Heart right ventricle (tissue), 16 donors: ENCODE measurements around the gene OR56A4. TPM values are rescaled to one million over a fixed set of nuclear protein-coding genes. Genes with fewer than 3 reads are reported as not detected.

ENCODE experiments used
- ATAC-seq, 8 donors: fragments of 200-7000 bp; cut with Tn5 transposase; one replicate each; pipeline ENCODE4 v1.9.1; 2020; ENCODE audit warnings: mild to moderate bottlenecking in 8 of 8, moderate library complexity in 8 of 8, moderate number of reproducible peaks in 1 of 8
- DNase-seq, 2 donors: peaks; one replicate each; pipeline ENCODE4 v3.0.0-alpha.2; 2020
- H3K27ac ChIP-seq, 10 donors: fragments of 200-600 bp; sonication (generic) in 2 of 10; one replicate each; pipeline versions ENCODE4 v1.5.0 to v1.8.0; 2020 to 2022; ENCODE audit warnings: mild to moderate bottlenecking in 3 of 10
- H3K27me3 ChIP-seq, 7 donors: fragments of 200-600 bp; one replicate each; pipeline ENCODE4 v1.8.0; 2021 to 2022; ENCODE audit warnings: mild to moderate bottlenecking in 2 of 7
- H3K36me3 ChIP-seq, 9 donors: fragments of 200-600 bp; sonication (generic) in 1 of 9; one replicate each; pipeline versions ENCODE4 v1.5.0 to v1.8.0; 2020 to 2022; ENCODE audit warnings: mild to moderate bottlenecking in 2 of 9
- H3K4me1 ChIP-seq, 9 donors: fragments of 200-600 bp; sonication (generic) in 1 of 9; one replicate each; pipeline versions ENCODE4 v1.5.0 to v1.8.0; 2020 to 2022; ENCODE audit warnings: mild to moderate bottlenecking in 4 of 9
- H3K4me3 ChIP-seq, 10 donors: fragments of 200-600 bp; sonication (generic) in 2 of 10; one replicate each; pipeline versions ENCODE4 v1.5.0 to v1.8.0; 2020 to 2022; ENCODE audit warnings: mild to moderate bottlenecking in 7 of 10, moderate library complexity in 2 of 10
- H3K9me3 ChIP-seq, 11 donors: fragments of 200-600 bp in 10 of 11; sonication (generic) in 2 of 11; one replicate each; pipeline versions ENCODE4 v1.5.0 to v1.8.0; 2013 to 2022; ENCODE audit warnings: mild to moderate bottlenecking in 2 of 11, control low read depth in 1 of 11, moderate library complexity in 1 of 11
- CTCF ChIP-seq, 9 donors: fragments of 200-600 bp; sonication (generic) in 2 of 9; IDR thresholded peaks; one replicate each; pipeline versions ENCODE4 v1.5.0 to v1.8.0; 2021 to 2022; ENCODE audit warnings: antibody characterized with exemption in 9 of 9, mild to moderate bottlenecking in 5 of 9, moderate library complexity in 1 of 9
- WGBS, 2 donors: extraction: QIAGEN DNeasy Blood & Tissue Kit; methylation state at CpG; one replicate each; pipeline ENCODE4 v1.1.7; 2013; ENCODE audit warnings: inconsistent platforms in 1 of 2; 5-methylcytosine and 5-hydroxymethylcytosine counted together
- intact Hi-C, 10 donors: fragments of 100-400 bp; cut with DNase I; formaldehyde crosslinking; loops; one replicate each; pipeline versions ENCODE4 v1.11.1 to v1.14.2; 2022
- polyA plus RNA-seq, 2 donors: library from polyadenylated mRNA; stranded (reverse); fragments of 200-250 nt; gene quantifications; one replicate each; pipeline ENCODE4 v1.2.3, GENCODE V29; 2013
- total RNA-seq, 10 donors: library from RNA; stranded (reverse); fragmentation: NEBNext Ultra II Directional in 3 of 10; extraction: Animal tissue kit (Norgen Biotek cat#: 25700) in 3 of 10; gene quantifications; one replicate each; pipeline versions ENCODE4 v1.2.1 to v1.2.4, GENCODE V29; 2021 to 2023
- donor health status: Arrhythmogenic right ventricular cardiomyopathy.
- donor health status: ischemic (EF 13 %, LVEDD 7.1; RV severe dilation, severe dysfunction).
- donor health status: healthy with polysubstance abuse.
- donor health status: DM: no; HTN: yes; CAD: no.
- donor health status: DM: no; HTN: no; CAD: no.
- donor health status: ischemic (EF 25% LVEDD 6.9; RV normal size, moderate dysfunction).
- donor health status: ischemic (EF 25% LVEDD 5.7; RV mildly dilated, moderate dysfunction).
- donor health status: healthy.
- donor health status: DM: yes; HTN: yes; CAD: no.
- donor health status: Ischemic cardiomyopathy.
- donor health status: ischemic (EF 35%, LVEDD 5.7; RV mildly dilated, moderate dysfunction).
- donor health status: nonischemic (EF 11% LVEDD 7.7; RV severe dilation, severe dysfunction).
- donor health status: DM: yes; HTN: yes; CAD: no.
- donor health status: PGD.
- donor health status: ischemic (EF 29% LVEDD 5.4; RV normal size, mild dysfunction).
- donor health status: nonischemic (EF 23%, LVEDD 6.1; RV moderate dilation, normal function).

Gene OR56A4
- total and polyA plus RNA-seq, 12 donors = 0.05 TPM; not detected in 11

- Histone ChIP-seq H3K27me3 (peaks cover 0 to 6% (median 0%) of the 10 kb centered on the region in 7 donors), H3K4me3 (no peak overlapping the region), H3K36me3 (no peaks in the 10 kb centered on the region), H3K4me1 (no peaks in the 10 kb centered on the region), H3K9me3 (no peaks in the 10 kb centered on the region), H3K27ac (no peak overlapping the region)
- DNase-seq (no peak), ATAC-seq (no peak)
- WGBS, 2 donors = 87 to 92% methylated on average over 14 of the region's 14 CpGs
- no peak for TF ChIP-seq CTCF (IDR thresholded peaks at IDR 0.05)
- intact Hi-C loops = no loop called here
Measured at GRCh38 chr11:5994791-5995190, 12.0 kb downstream of the OR56A4 start.

- no peaks in the 10 kb centered on the region for H3K36me3 ChIP-seq
- H3K27me3 ChIP-seq = peaks cover 0 to 22% (median 0%) of the 10 kb centered on the region in 7 donors
- H3K9me3 ChIP-seq = no peaks in the 10 kb centered on the region
- WGBS, 2 donors = 59% methylated on average over 3 of the region's 3 CpGs
- peak in 8 of 9 donors; percentile 8 to 65 (median 46) for TF ChIP-seq CTCF (IDR thresholded peaks at IDR 0.05)
- intact Hi-C loops = no loop called here
- H3K27ac ChIP-seq = no peak overlapping the region
- H3K4me3 ChIP-seq = no peak overlapping the region
- DNase-seq = no peak
- no peak for ATAC-seq
- H3K4me1 ChIP-seq = no peaks in the 10 kb centered on the region
Measured at GRCh38 chr11:5992604-5993251, 14.0 kb downstream of the OR56A4 start.

DNA sequence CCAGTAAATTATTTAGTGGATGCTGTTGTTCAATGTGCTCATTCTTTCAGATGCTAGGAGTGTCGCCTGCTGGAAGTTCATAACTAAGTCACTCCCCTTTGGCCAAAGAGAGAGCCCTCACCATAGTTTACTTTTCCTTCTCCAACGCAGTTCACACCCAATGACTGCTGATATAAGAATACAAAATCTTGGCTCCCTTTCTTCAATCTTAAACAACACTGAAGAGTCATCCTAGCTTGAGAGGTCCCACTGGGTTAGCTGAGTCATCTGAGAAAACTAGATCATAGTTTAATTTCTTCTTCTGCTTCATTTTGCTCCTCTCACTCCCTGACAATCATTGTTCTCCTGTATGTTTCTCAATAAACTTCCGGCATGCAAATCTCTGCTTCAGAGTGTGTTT lies 14.6 kb downstream of the OR56A4 start:
- Histone ChIP-seq H3K4me3 (no peak overlapping the region), H3K4me1 (no peaks in the 10 kb centered on the region), H3K36me3 (no peaks in the 10 kb centered on the region), H3K27me3 (peaks cover 0 to 22% (median 0%) of the 10 kb centered on the region in 7 donors), H3K27ac (no peak overlapping the region), H3K9me3 (no peaks in the 10 kb centered on the region)
- TF ChIP-seq CTCF (IDR thresholded peaks at IDR 0.05) = no peak
- intact Hi-C loops = no loop called here
- DNase-seq = no peak
- 72 to 73% methylated on average over 3 of the region's 3 CpGs for WGBS, 2 donors
- ATAC-seq = peak in 1 of 8 donors; percentile 59

GRCh38 chr11:5989203-5989602 lies 17.5 kb downstream of the OR56A4 start:
- DNase-seq (no peak), ATAC-seq (no peak)
- Histone ChIP-seq H3K27ac (no peak overlapping the region), H3K4me1 (no peaks in the 10 kb centered on the region), H3K9me3 (no peaks in the 10 kb centered on the region), H3K36me3 (no peaks in the 10 kb centered on the region), H3K27me3 (peaks cover 0 to 22% (median 0%) of the 10 kb centered on the region in 7 donors), H3K4me3 (no peak overlapping the region)
- no peak for TF ChIP-seq CTCF (IDR thresholded peaks at IDR 0.05)
- intact Hi-C loops = no loop called here
- 86 to 91% methylated on average over 4 of the region's 4 CpGs for WGBS, 2 donors
